ENCODE measurements around the gene MPND.

Gene MPND

GRCh38 chr19:4343370-4344307 lies at the start of gene MPND:
Gene MPND, plus strand, starts transcription at chr19:4343562. Its CDS starts 32 bp downstream, at chr19:4343594.
- DNase-seq (ENCODE audit: low spot score): peak; percentile 88

- no peak for DNase-seq (ENCODE audit: low spot score)
Measured at GRCh38 chr19:4294389-4294788, 49.0 kb upstream of the MPND start.

- no peak for DNase-seq (ENCODE audit: low spot score)
Measured at GRCh38 chr19:4295972-4296771, 47.2 kb upstream of the MPND start.

GRCh38 chr19:4297901-4298809 lies 45.2 kb upstream of the MPND start:
- no peak for DNase-seq (ENCODE audit: low spot score)

- DNase-seq (ENCODE audit: low spot score): no peak
Measured at GRCh38 chr19:4298810-4299550, 44.4 kb upstream of the MPND start.

- no peak for DNase-seq (ENCODE audit: low spot score)
Measured at GRCh38 chr19:4300589-4300988, 42.8 kb upstream of the MPND start.

- DNase-seq (ENCODE audit: low spot score): no peak
Measured at GRCh38 chr19:4301590-4302242, 41.6 kb upstream of the MPND start.

- DNase-seq (ENCODE audit: low spot score): no peak
Measured at GRCh38 chr19:4302243-4302640, 41.1 kb upstream of the MPND start, which contains the start of gene TMIGD2. Gene TMIGD2, minus strand, starts transcription at chr19:4302389. Its CDS starts 4 bp downstream, at chr19:4302385.

- no peak for DNase-seq (ENCODE audit: low spot score)
Measured at GRCh38 chr19:4303819-4304537, 39.4 kb upstream of the MPND start.

GRCh38 chr19:4304538-4305256 lies 38.7 kb upstream of the MPND start, which contains the start of gene FSD1:
Gene FSD1, plus strand, starts transcription at chr19:4304598. Its CDS starts 149 bp downstream, at chr19:4304747.
- DNase-seq (ENCODE audit: low spot score): no peak

- no peak for DNase-seq (ENCODE audit: low spot score)
Measured at GRCh38 chr19:4305257-4305612, 38.1 kb upstream of the MPND start.

GRCh38 chr19:4305659-4306058 lies 37.7 kb upstream of the MPND start:
- no peak for DNase-seq (ENCODE audit: low spot score)

- peak; percentile 9 for DNase-seq (ENCODE audit: low spot score)
Measured at GRCh38 chr19:4310247-4311121, 32.9 kb upstream of the MPND start.

GRCh38 chr19:4313847-4314490 lies 29.4 kb upstream of the MPND start:
- DNase-seq (ENCODE audit: low spot score): no peak

GRCh38 chr19:4316956-4317355 lies 26.4 kb upstream of the MPND start:
- DNase-seq (ENCODE audit: low spot score): no peak

- DNase-seq (ENCODE audit: low spot score): no peak
Measured at GRCh38 chr19:4318460-4318859, 24.9 kb upstream of the MPND start.

GRCh38 chr19:4319067-4319718 lies 24.2 kb upstream of the MPND start:
- no peak for DNase-seq (ENCODE audit: low spot score)
